Ureter (tissue), 1 donor: ENCODE data around the gene PLET1. TPM values are rescaled to one million over a fixed set of nuclear protein-coding genes. Genes with fewer than 3 reads are reported as not detected.
"Not testable (repeated sequence)": the region's sequence is repeated elsewhere in the genome, so short reads cannot be mapped to it uniquely, and the experiment has no call there.

ENCODE experiments used
- DNase-seq: peaks from one replicate; pipeline ENCODE4 v3.0.0-alpha.2; 2020; ENCODE audit warnings: low spot score
- total RNA-seq: library from RNA; stranded (reverse); gene quantifications from one replicate; pipeline ENCODE4 v1.2.4, GENCODE V29; 2023
- donor health status: DM: yes; HTN: yes; CAD: no.

Gene PLET1
- total RNA-seq, 1 donor from 2014 or later, result not detected

DNA sequence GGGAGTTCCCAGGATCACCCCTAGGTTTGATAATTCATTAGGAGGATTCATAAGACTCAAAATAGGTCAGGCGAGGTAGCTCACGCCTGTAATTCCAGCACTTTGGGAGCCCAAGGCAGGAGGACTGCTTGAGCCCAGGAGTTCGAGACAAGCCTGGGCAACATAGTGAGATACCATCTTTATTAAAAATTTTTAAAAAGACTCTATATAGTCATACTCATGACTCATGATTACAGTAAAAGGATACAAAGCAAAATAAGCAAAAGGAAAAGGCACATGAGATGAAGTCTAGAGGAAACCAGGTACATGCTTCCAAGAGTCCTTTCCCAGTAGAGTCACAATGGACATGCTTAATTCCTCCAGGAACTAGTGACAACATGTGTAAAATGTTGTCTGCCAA lies 48.4 kb downstream of the PLET1 start:
- DNase-seq, result no peak

DNA sequence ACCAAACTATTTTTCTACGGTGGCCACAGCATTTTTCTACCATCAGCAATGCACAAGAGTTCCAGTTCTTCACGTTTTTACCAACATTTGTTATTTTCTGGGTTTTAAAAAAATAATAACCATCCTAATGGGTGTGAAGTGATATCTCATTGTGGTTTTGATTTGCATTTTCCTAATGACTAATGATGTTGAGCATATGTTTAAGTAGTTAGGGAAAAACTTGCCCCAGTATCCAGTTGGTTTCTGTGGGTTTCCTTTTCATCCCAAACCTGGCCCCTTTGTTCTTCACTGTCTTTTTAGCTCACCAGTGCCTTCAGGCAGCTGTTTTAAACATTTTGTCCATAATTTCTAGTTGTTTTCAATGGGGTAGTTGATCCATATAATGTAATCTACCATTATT lies 49.1 kb downstream of the PLET1 start:
- DNase-seq, result no peak

DNA sequence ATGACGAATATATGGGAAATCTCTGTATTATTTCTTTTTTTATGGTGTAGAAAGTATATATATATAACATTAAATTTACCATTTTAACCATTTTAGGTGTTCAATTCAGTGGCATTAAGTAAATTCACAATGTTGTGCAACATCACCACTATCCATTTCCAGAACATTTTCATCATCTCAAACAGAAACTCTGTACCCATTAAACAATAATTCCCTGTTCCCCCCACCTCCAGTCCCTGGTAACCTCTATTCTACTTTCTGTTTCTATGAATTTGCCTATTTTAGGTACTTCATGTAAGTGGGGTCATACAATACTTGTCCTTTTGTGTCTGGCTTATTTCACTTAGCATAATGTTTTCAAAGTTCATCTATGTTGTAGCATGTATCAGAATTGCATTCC lies 49.8 kb downstream of the PLET1 start:
- DNase-seq, result no peak

DNA sequence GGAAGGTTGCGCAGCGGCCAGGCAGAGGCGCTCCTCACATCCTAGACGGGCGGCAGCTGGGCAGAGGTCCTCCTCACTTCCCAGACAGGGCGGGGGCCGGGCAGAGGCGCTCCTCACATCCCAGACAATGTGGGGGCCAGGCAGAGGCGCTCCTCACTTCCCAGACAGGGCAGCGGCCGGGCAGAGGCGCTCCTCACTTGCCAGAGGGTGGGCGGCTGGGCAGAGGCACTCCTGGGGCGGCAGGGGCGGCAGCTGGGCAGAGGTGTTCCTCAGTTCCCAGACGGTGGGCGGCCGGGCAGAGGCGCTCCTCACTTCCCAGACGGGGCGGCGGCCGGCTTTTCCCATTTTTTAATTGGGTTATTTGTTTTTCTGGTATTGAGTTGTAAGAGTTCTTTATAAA lies 54.6 kb downstream of the PLET1 start:
- no peak for DNase-seq

DNA sequence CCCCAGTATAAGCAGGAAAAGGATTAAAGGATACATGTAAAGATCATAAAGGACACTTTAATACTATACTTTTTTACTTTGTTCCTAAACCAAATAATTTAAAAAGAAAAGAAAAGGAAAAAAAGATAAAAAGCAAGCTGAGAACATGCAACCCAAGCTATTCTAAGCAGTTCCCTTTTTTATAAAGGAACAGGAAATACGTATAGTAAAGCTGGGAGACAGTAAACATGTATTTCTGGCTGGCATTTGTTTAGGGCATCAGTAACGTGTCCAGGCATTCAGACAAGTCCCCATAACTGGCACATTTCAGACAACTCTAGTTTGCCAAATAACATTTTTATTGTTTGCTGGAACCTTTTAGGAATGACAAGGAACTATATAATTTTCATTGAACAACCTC lies 60.4 kb downstream of the PLET1 start:
- DNase-seq, result no peak

DNA sequence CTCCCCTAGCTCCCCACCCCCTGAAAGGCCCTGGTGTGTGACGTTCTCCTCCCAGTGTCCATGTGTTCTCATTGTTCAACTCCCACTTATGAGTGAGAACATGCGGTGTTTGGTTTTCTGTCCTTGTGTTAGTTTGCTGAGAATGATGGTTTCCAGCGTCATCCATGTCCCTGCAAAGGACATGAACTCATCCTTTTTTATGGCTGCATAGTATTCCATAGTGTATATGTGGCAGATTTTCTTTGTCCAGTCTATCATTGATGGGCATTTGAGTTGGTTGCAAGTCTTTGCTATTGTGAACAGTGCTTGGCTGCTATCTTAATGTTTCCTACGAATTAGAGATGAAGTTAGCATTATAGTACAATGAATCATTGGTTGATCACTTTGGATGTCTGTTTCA lies 61.6 kb downstream of the PLET1 start:
- not testable (repeated sequence) for DNase-seq

Other genes starting within 250 kb of the PLET1 start
- gene DLAT, start 235.5 kb downstream of the PLET1 start, total RNA-seq, result 35.6 TPM
- 3.4 TPM for gene PIH1D2, start 186.8 kb downstream of the PLET1 start, total RNA-seq
- 16.4 TPM for gene NKAPD1, start 186.6 kb downstream of the PLET1 start, total RNA-seq
- gene TIMM8B, start 174.1 kb downstream of the PLET1 start, total RNA-seq, result 54.8 TPM
- 113 TPM for gene SDHD, start 174.0 kb downstream of the PLET1 start, total RNA-seq
- gene IL18, start 96.8 kb downstream of the PLET1 start, total RNA-seq, result 20.0 TPM
- gene TEX12, start 93.5 kb downstream of the PLET1 start, total RNA-seq, result 0.68 TPM
- gene BCO2, start 85.3 kb downstream of the PLET1 start, total RNA-seq, result 8.7 TPM
- 44.5 TPM for gene PTS, start 34.4 kb downstream of the PLET1 start, total RNA-seq